ENCODE data around the gene SAMHD1. TPM values are rescaled to one million over a fixed set of nuclear protein-coding genes. Genes with fewer than 3 reads are reported as not detected.

SAMHD1 gene
- total and polyA plus RNA-seq, 2 of the 13 experiments (the other 11 are each of a cell fraction or from before 2014, with no cell fraction given), result 16.9 to 43.5 TPM

DNA sequence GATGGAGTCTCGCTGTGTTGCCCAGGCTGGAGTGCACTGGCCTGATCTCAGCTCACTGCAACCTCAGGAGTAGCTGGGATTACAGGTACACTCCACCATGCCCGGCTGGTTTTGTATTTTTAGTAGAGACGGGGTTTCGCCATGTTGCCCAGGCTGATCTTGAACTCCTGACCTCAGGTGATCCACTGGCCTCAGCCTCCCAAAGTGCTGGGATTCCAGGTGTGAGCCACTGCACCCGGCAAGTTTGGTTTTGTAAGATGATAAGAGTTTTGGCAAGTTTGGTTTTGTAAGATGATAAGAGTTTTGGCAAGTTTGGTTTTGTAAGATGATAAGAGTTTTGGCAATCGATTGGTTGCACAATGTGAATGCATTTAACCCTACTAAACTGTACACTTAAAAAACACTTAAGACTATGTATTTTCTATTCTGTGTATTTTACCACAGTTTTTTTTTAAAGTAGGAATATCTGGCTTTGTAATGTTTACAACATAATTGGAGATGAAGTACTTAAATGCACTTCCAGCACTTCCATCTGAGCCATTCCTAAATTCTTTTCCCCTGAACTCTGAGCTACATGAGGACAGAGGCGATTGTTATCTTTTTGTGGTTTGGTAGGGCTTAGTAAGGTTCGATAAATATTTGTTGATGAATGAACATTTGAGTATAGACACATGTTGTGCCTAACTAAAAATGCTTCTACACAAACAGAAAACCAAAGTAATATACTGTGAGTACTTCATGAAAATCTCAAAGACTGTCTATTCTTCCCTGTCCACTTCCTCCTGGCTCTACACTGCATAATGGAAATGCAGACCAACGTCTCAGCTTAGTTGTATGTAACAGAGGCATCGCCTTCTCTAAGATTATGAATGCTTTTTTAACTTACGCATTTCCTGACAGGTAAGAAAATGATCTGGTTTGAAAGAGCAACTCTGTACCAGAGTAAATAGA, 18.8 kb downstream of the SAMHD1 start (continued):
- TF ChIP-seq NONO (IDR thresholded peaks at IDR 0.05) (no peak), NONO (CRISPR knock-in tag; conservative IDR thresholded peaks at IDR 0.05) (0 out of 2 replicates have a peak, but pooled peaks have one; percentile 22), CREM (IDR thresholded peaks at IDR 0.05) (peak; percentile 23; the same call in 1 of the 2 replicates), CREM (CRISPR knock-in tag; IDR thresholded peaks at IDR 0.05) (no peak), TOE1 (CRISPR knock-in tag; IDR thresholded peaks at IDR 0.05) (0 out of 2 replicates have a peak, but pooled peaks have one; percentile 5), ZSCAN12 (CRISPR knock-in tag; IDR thresholded peaks at IDR 0.05) (no peak), ZNF644 (CRISPR knock-in tag; IDR thresholded peaks at IDR 0.05; ENCODE audit: low read depth) (0 out of 2 replicates have a peak, but pooled peaks have one; percentile 10), GATAD2A (CRISPR knock-in tag; IDR thresholded peaks at IDR 0.05) (0 out of 2 replicates have a peak, but pooled peaks have one; percentile 6), ONECUT2 (CRISPR knock-in tag; IDR thresholded peaks at IDR 0.05) (peak; percentile 58; the same call in 1 of the 2 replicates), TFDP2 (CRISPR knock-in tag; IDR thresholded peaks at IDR 0.05) (peak; percentile 17; the same call in 1 of the 2 replicates), ZNF121 (CRISPR knock-in tag; IDR thresholded peaks at IDR 0.05) (0 out of 2 replicates have a peak, but pooled peaks have one; percentile 59), CEBPG (CRISPR knock-in tag; IDR thresholded peaks at IDR 0.05) (peak; percentile 31; the same call in 1 of the 2 replicates), NR2F6 (IDR thresholded peaks at IDR 0.05) (peak; percentile 53), NR2F6 (CRISPR knock-in tag; IDR thresholded peaks at IDR 0.05) (no peak), ZGPAT (CRISPR knock-in tag; IDR thresholded peaks at IDR 0.05) (peak; percentile 46; the same call in 1 of the 2 replicates), LCORL (IDR thresholded peaks at IDR 0.05) (peak; percentile 30; the same call in 1 of the 2 replicates), LCORL (CRISPR knock-in tag; IDR thresholded peaks at IDR 0.05) (no peak)
- TF ChIP-seq, protein P1, sequence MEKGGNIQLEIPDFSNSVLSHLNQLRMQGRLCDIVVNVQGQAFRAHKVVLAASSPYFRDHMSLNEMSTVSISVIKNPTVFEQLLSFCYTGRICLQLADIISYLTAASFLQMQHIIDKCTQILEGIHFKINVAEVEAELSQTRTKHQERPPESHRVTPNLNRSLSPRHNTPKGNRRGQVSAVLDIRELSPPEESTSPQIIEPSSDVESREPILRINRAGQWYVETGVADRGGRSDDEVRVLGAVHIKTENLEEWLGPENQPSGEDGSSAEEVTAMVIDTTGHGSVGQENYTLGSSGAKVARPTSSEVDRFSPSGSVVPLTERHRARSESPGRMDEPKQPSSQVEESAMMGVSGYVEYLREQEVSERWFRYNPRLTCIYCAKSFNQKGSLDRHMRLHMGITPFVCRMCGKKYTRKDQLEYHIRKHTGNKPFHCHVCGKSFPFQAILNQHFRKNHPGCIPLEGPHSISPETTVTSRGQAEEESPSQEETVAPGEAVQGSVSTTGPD (CRISPR knock-in tag; IDR thresholded peaks at IDR 0.05), result peak; percentile 99
- TF ChIP-seq, protein P2, sequence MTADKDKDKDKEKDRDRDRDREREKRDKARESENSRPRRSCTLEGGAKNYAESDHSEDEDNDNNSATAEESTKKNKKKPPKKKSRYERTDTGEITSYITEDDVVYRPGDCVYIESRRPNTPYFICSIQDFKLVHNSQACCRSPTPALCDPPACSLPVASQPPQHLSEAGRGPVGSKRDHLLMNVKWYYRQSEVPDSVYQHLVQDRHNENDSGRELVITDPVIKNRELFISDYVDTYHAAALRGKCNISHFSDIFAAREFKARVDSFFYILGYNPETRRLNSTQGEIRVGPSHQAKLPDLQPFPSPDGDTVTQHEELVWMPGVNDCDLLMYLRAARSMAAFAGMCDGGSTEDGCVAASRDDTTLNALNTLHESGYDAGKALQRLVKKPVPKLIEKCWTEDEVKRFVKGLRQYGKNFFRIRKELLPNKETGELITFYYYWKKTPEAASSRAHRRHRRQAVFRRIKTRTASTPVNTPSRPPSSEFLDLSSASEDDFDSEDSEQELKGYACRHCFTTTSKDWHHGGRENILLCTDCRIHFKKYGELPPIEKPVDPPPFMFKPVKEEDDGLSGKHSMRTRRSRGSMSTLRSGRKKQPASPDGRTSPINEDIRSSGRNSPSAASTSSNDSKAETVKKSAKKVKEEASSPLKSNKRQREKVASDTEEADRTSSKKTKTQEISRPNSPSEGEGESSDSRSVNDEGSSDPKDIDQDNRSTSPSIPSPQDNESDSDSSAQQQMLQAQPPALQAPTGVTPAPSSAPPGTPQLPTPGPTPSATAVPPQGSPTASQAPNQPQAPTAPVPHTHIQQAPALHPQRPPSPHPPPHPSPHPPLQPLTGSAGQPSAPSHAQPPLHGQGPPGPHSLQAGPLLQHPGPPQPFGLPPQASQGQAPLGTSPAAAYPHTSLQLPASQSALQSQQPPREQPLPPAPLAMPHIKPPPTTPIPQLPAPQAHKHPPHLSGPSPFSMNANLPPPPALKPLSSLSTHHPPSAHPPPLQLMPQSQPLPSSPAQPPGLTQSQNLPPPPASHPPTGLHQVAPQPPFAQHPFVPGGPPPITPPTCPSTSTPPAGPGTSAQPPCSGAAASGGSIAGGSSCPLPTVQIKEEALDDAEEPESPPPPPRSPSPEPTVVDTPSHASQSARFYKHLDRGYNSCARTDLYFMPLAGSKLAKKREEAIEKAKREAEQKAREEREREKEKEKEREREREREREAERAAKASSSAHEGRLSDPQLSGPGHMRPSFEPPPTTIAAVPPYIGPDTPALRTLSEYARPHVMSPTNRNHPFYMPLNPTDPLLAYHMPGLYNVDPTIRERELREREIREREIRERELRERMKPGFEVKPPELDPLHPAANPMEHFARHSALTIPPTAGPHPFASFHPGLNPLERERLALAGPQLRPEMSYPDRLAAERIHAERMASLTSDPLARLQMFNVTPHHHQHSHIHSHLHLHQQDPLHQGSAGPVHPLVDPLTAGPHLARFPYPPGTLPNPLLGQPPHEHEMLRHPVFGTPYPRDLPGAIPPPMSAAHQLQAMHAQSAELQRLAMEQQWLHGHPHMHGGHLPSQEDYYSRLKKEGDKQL (CRISPR knock-in tag; IDR thresholded peaks at IDR 0.05; ENCODE audit: low read depth), result 0 out of 2 replicates have a peak, but pooled peaks have one; percentile 13
